Esophagus squamous epithelium (tissue), 5 donors: ENCODE measurements around the gene JPT2. TPM values are rescaled to one million over a fixed set of nuclear protein-coding genes. Genes with fewer than 3 reads are reported as not detected.

Experiments
- DNase-seq: peaks from one replicate; lab custom pipeline; 2025; lab: John Stamatoyannopoulos, UW
- H3K27ac ChIP-seq, 4 donors: fragments of 200-600 bp; sonication (generic); one replicate each; pipeline ENCODE4 v1.5.1; 2016 to 2019; ENCODE audit warnings: mild to moderate bottlenecking in 1 of 4
- H3K27me3 ChIP-seq, 4 donors: fragments of 200-600 bp; sonication (generic); 1 replicate in 3 of 4; 2 replicates in 1 of 4; pipeline versions ENCODE4 v1.5.1 to v1.6.0; 2017 to 2021; ENCODE audit warnings: antibody characterized with exemption in 1 of 4
- H3K36me3 ChIP-seq, 3 donors: fragments of 200-600 bp; sonication (generic); one replicate each; pipeline ENCODE4 v1.5.1; 2016 to 2019
- H3K4me1 ChIP-seq, 3 donors: fragments of 200-600 bp; sonication (generic); one replicate each; pipeline ENCODE4 v1.5.1; 2017 to 2019
- H3K4me3 ChIP-seq, 4 donors: fragments of 200-600 bp; sonication (generic); 1 replicate in 3 of 4; 2 replicates in 1 of 4; pipeline ENCODE4 v1.5.1; 2016 to 2019; ENCODE audit warnings: mild to moderate bottlenecking in 2 of 4, moderate library complexity in 1 of 4
- H3K9me3 ChIP-seq, 3 donors: fragments of 200-600 bp; sonication (generic); one replicate each; pipeline ENCODE4 v1.5.1; 2016 to 2019
- CTCF ChIP-seq, 6 experiments: fragments of 450-650 bp in 4 of 6; fragments of 200-600 bp in 2 of 6; sonication (generic) in 2 of 6; IDR thresholded peaks; one replicate each; pipeline ENCODE4 v1.5.1; 2016 to 2019; ENCODE audit warnings: antibody characterized with exemption in 6 of 6, mild to moderate bottlenecking in 4 of 6, moderate library complexity in 4 of 6
- POLR2A ChIP-seq, 4 donors: fragments of 450-650 bp; IDR thresholded peaks; one replicate each; pipeline ENCODE4 v1.6.1; 2017; ENCODE audit warnings: antibody characterized with exemption in 4 of 4, mild to moderate bottlenecking in 4 of 4, moderate library complexity in 3 of 4
- WGBS, 2 donors: methylation state at CpG; one replicate each; pipeline ENCODE4 v1.1.5; 2018; 5-methylcytosine and 5-hydroxymethylcytosine counted together
- intact Hi-C: fragments of 100-400 bp; cut with DNase I; formaldehyde crosslinking; loops from one replicate; pipeline ENCODE4 v1.15.0; 2022
- total RNA-seq, 4 donors: library from RNA; depleted of rRNA; stranded (reverse); fragments of >200 nt; gene quantifications; one replicate each; pipeline ENCODE4 v1.1.0, GENCODE V29; 2016
- donor health status: DM: yes; HTN: yes; CAD: no.

The JPT2 gene
- total RNA-seq, 4 donors from 2014 or later: 45.6 to 68.0 (median 48.6) TPM

GRCh38 chr16:1744338-1744840, 66.3 kb downstream of the JPT2 start:
- TF ChIP-seq POLR2A (IDR thresholded peaks at IDR 0.05) (no peak), CTCF (IDR thresholded peaks at IDR 0.05) (no peak)
- no peak for DNase-seq
- H3K27me3 ChIP-seq: no peaks in the 10 kb centered on the region
- no peak overlapping the region for H3K27ac ChIP-seq
- intact Hi-C loops: no loop called here
- 83 to 91% methylated on average over 14 to 15 of the region's 24 CpGs for WGBS, 2 donors
- no peaks in the 10 kb centered on the region for H3K9me3 ChIP-seq
- peaks cover 0 to 6% (median 0%) of the 10 kb centered on the region in 3 donors for H3K4me1 ChIP-seq
- H3K4me3 ChIP-seq: no peak overlapping the region
- H3K36me3 ChIP-seq: peaks cover 31 to 90% (median 38%) of the 10 kb centered on the region in 3 donors

- H3K36me3 ChIP-seq: peaks cover 31 to 97% (median 38%) of the 10 kb centered on the region in 3 donors
- no peak overlapping the region for H3K27ac ChIP-seq
- no peak for DNase-seq
- WGBS, 2 donors: 79 to 85% methylated on average over 6 to 8 of the region's 25 CpGs
- H3K4me1 ChIP-seq: peaks cover 0 to 6% (median 0%) of the 10 kb centered on the region in 3 donors
- no peak for TF ChIP-seq CTCF (IDR thresholded peaks at IDR 0.05)
- no peak overlapping the region for H3K4me3 ChIP-seq
- H3K27me3 ChIP-seq: no peaks in the 10 kb centered on the region
- intact Hi-C loops: no loop called here
- H3K9me3 ChIP-seq: no peaks in the 10 kb centered on the region
Measured at GRCh38 chr16:1745181-1745899, 67.3 kb downstream of the JPT2 start.

GRCh38 chr16:1745900-1746692, 68.0 kb downstream of the JPT2 start:
- peaks cover 31 to 97% (median 37%) of the 10 kb centered on the region in 3 donors for H3K36me3 ChIP-seq
- H3K4me1 ChIP-seq: peaks cover 0 to 6% (median 0%) of the 10 kb centered on the region in 3 donors
- intact Hi-C loops: no loop called here

GRCh38 chr16:1746693-1747195, 68.7 kb downstream of the JPT2 start:
- intact Hi-C loops: no loop called here
- H3K4me3 ChIP-seq: no peak overlapping the region
- no peaks in the 10 kb centered on the region for H3K9me3 ChIP-seq
- no peak for TF ChIP-seq CTCF (IDR thresholded peaks at IDR 0.05)
- no peak for TF ChIP-seq POLR2A (IDR thresholded peaks at IDR 0.05)
- DNase-seq: no peak
- 90 to 100% methylated on average over 1 to 13 of the region's 31 CpGs for WGBS, 2 donors
- H3K36me3 ChIP-seq: peaks cover 31 to 97% (median 41%) of the 10 kb centered on the region in 3 donors
- peaks cover 0 to 6% (median 0%) of the 10 kb centered on the region in 3 donors for H3K4me1 ChIP-seq
- H3K27ac ChIP-seq: no peak overlapping the region
- H3K27me3 ChIP-seq: no peaks in the 10 kb centered on the region

More at GRCh38 chr16:1745900-1746692, 68.0 kb downstream of the JPT2 start:
- 89 to 97% methylated on average over 14 to 15 of the region's 29 CpGs for WGBS, 2 donors
- DNase-seq: no peak
- H3K27me3 ChIP-seq: no peaks in the 10 kb centered on the region
- TF ChIP-seq CTCF (IDR thresholded peaks at IDR 0.05): no peak
- TF ChIP-seq POLR2A (IDR thresholded peaks at IDR 0.05): no peak
- no peak overlapping the region for H3K27ac ChIP-seq
- H3K4me3 ChIP-seq: no peak overlapping the region
- no peaks in the 10 kb centered on the region for H3K9me3 ChIP-seq
